Activated gamma-delta T cell treated with anti-CD3 and anti-CD28 coated beads, Interleukin-2, amount 50 U/mL, for 16 hours (primary cell): ENCODE results near the gene RCOR2.
"Not testable (repeated sequence)": the region's sequence is repeated elsewhere in the genome, so short reads cannot be mapped to it uniquely, and the experiment has no call there.

Experiments used
- DNase-seq: peaks from one replicate; pipeline ENCODE4 v3.0.0-alpha.2; 2020; ENCODE audit warnings: low read depth

RCOR2 gene

GRCh38 chr11:63916837-63917691 lies at the start of gene RCOR2:
Gene RCOR2, minus strand, starts transcription at chr11:63917164. Its CDS starts 708 bp downstream, at chr11:63916456.
- no peak for DNase-seq

- no peak for DNase-seq
These were observed 49.5 kb upstream of the RCOR2 start for GRCh38 chr11:63966444-63966843.

- DNase-seq: not testable (repeated sequence)
These were observed 46.9 kb upstream of the RCOR2 start for GRCh38 chr11:63963895-63964294.

GRCh38 chr11:63961608-63962412 lies 44.8 kb upstream of the RCOR2 start:
- DNase-seq: no peak

- DNase-seq: no peak
These were observed 41.0 kb upstream of the RCOR2 start for GRCh38 chr11:63958008-63958407.

GRCh38 chr11:63952570-63952969 lies 35.6 kb upstream of the RCOR2 start:
- no peak for DNase-seq

- no peak for DNase-seq
These were observed 35.0 kb upstream of the RCOR2 start for GRCh38 chr11:63951779-63952536.

- DNase-seq: no peak
These were observed 28.7 kb upstream of the RCOR2 start for GRCh38 chr11:63945477-63946163.

GRCh38 chr11:63944987-63945386 lies 28.0 kb upstream of the RCOR2 start:
- no peak for DNase-seq

- no peak for DNase-seq
These were observed 25.8 kb upstream of the RCOR2 start for GRCh38 chr11:63942803-63943202.

- no peak for DNase-seq
These were observed 24.9 kb upstream of the RCOR2 start for GRCh38 chr11:63941901-63942300.

- no peak for DNase-seq
These were observed 23.8 kb upstream of the RCOR2 start for GRCh38 chr11:63940786-63941185.

GRCh38 chr11:63939397-63939891 lies 22.5 kb upstream of the RCOR2 start:
- DNase-seq: no peak

GRCh38 chr11:63938479-63939396 lies 21.8 kb upstream of the RCOR2 start, which contains the start of gene NAA40:
Gene NAA40, plus strand, starts transcription at chr11:63939002. Its CDS starts 95 bp downstream, at chr11:63939097.
- DNase-seq: peak; percentile 88

GRCh38 chr11:63937713-63938478 lies 20.9 kb upstream of the RCOR2 start:
- no peak for DNase-seq

GRCh38 chr11:63933459-63933858 lies 16.5 kb upstream of the RCOR2 start:
- no peak for DNase-seq

GRCh38 chr11:63931876-63932275 lies 14.9 kb upstream of the RCOR2 start:
- DNase-seq: no peak

- DNase-seq: no peak
These were observed 14.1 kb upstream of the RCOR2 start for GRCh38 chr11:63931045-63931444.

GRCh38 chr11:63929616-63930015 lies 12.7 kb upstream of the RCOR2 start:
- DNase-seq: no peak

GRCh38 chr11:63923319-63923718 lies 6.4 kb upstream of the RCOR2 start:
- DNase-seq: no peak
